CD4-positive, alpha-beta T cell treated with Interleukin-1 beta for 1 hour (primary cell): Measurements from ENCODE around the gene MAPT.
"Not testable (repeated sequence)": the region's sequence is repeated elsewhere in the genome, so short reads cannot be mapped to it uniquely, and the experiment has no call there.

Source experiments
- DNase-seq, 2 donors: peaks; one replicate each; pipeline ENCODE4 v3.0.0-alpha.2; 2020 to 2022

The MAPT gene

GRCh38 chr17:45997166-45997565, 102.8 kb downstream of the MAPT start:
- no peak for DNase-seq

GRCh38 chr17:45997624-45998023, 103.3 kb downstream of the MAPT start:
- DNase-seq, result no peak

GRCh38 chr17:45998987-45999899, 104.9 kb downstream of the MAPT start, which contains the start of gene STH:
STH (plus strand) TSS chr17:45999250; CDS start chr17:45999280, 30 bp downstream.
- no peak for DNase-seq

GRCh38 chr17:45999900-46000290, 105.5 kb downstream of the MAPT start:
- DNase-seq, result no peak

GRCh38 chr17:46000292-46000691, 105.9 kb downstream of the MAPT start:
- DNase-seq, result no peak

- no peak for DNase-seq
Observed at GRCh38 chr17:46000757-46001156, 106.4 kb downstream of the MAPT start.

- no peak for DNase-seq
Observed at GRCh38 chr17:46001390-46002310, 107.3 kb downstream of the MAPT start.

GRCh38 chr17:46002311-46002972, 108.1 kb downstream of the MAPT start:
- peak; percentile 71 to 77 for DNase-seq

GRCh38 chr17:46002973-46003316, 108.6 kb downstream of the MAPT start:
- DNase-seq, result no peak

- no peak for DNase-seq
Observed at GRCh38 chr17:46003907-46004748, 109.8 kb downstream of the MAPT start.

- DNase-seq, result not testable (repeated sequence)
Observed at GRCh38 chr17:46006082-46006481, 111.7 kb downstream of the MAPT start.

GRCh38 chr17:46007461-46007965, 113.2 kb downstream of the MAPT start:
- no peak for DNase-seq

- DNase-seq, result no peak
Observed at GRCh38 chr17:46008591-46008990, 114.2 kb downstream of the MAPT start.

GRCh38 chr17:46009681-46010596, 115.6 kb downstream of the MAPT start:
- DNase-seq, result no peak

GRCh38 chr17:46010597-46011186, 116.3 kb downstream of the MAPT start:
- no peak for DNase-seq

- no peak for DNase-seq
Observed at GRCh38 chr17:46011711-46012505, 117.6 kb downstream of the MAPT start.

GRCh38 chr17:46012506-46013079, 118.2 kb downstream of the MAPT start:
- no peak for DNase-seq

GRCh38 chr17:46013127-46013501, 118.8 kb downstream of the MAPT start:
- DNase-seq, result no peak

GRCh38 chr17:46013502-46014165, 119.3 kb downstream of the MAPT start:
- no peak for DNase-seq
